Measurements from ENCODE around the gene CCDC112.
"Not testable (repeated sequence)": the region's sequence is repeated elsewhere in the genome, so short reads cannot be mapped to it uniquely, and the experiment has no call there.

CCDC112 gene

GRCh38 chr5:115296124-115297022, at the start of gene CCDC112:
Gene CCDC112, minus strand, starts transcription at chr5:115296654. Its CDS starts 111 bp downstream, at chr5:115296543.
- DNase-seq (ENCODE audit: low spot score): peak; percentile 96

DNA sequence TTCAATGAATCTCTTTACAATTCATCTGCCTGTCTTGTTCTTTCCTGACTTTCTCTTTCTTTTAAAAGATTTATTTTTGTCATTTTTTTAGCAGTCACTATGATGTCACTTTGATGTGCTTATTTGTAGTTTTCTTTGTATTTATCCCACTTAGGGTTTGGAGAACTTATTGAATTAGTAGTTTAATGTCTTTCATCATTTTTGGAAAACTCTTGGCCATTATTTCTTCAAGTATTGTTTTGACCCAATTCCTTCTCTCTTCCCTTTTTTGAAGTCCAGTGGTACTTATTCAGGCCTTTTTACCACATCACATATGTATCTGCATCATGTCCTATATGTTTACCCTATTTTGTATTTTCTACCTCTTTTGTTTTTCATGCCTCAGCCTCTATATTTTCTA, 48.9 kb upstream of the CCDC112 start:
- no peak for DNase-seq (ENCODE audit: low spot score)

DNA sequence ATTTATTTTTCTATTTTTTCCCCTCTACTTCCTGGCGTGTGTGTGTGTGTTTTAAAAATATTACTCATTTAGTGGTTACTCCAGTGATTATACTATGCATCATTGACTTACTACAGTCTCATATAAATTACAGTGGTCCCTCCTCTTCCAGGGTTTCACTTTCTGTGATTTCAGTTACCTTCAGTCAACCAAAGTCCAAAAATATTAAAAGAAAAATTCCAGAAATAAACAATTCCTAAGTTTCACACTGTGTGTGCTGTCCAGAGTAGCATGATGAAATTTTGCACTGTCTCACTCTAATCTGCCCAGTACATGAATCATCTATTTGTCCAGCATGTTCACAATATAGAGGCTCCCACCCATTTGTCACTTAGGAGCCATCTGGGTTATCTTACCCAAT, 47.4 kb upstream of the CCDC112 start:
- DNase-seq (ENCODE audit: low spot score): peak; percentile 11

DNA sequence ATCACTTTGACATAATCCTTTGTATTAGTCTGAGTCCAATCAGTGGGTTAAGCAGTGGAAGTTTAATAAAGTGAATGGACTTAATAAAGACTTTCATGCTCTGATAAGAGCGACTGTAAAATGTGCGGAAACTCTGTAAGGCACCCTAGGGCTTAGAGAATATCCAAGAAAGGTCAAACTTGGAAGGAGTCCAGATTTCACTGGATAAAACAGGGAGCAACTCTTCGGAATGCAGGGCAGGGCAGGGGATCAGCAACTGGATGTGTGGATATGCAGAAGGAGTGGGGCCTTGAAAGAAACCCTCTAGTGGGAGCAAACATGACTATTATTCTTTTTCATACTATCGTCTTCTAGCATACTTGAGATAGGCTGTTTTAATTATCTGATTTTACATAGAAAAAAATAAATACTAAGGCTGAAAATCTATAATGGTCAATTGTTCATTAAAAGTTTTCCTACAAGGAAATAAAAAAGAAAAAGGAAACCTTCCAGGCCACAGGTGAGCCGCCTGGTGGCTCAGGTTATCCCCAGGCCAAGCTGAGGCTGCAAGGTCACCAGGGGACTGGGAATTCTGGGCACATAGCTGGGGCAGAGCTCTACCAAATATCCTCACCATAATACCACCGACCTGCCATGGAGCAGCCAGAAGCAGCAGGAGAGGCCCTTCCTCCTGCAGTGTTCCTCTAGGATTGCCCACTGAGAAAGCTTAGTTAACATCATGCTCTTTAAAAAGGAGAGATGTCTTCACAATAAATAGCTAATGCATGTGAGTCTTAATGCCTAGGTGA, 46.3 kb upstream of the CCDC112 start:
- DNase-seq (ENCODE audit: low spot score): no peak

- no peak for DNase-seq (ENCODE audit: low spot score)
Observed at GRCh38 chr5:115341745-115342144, 45.3 kb upstream of the CCDC112 start.

DNA sequence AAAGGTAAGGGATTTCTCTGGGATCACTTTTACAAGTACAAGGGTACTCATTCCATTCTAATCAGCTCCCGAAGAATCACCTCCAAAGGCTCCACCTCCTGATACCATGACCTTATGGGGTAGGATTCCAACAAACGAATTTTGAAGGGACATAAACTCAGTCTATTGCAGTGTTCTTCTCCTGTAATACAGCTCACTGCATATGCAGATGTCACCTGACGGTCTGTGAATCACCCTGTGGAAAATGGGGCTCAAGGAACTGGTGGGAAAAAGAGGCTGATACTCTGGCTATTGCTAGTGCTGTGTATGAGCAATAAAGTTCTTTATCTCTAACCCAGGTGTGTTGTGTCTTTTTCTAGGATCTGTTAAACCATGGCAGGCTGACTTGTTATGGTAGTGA, 42.4 kb upstream of the CCDC112 start:
- no peak for DNase-seq (ENCODE audit: low spot score)

DNA sequence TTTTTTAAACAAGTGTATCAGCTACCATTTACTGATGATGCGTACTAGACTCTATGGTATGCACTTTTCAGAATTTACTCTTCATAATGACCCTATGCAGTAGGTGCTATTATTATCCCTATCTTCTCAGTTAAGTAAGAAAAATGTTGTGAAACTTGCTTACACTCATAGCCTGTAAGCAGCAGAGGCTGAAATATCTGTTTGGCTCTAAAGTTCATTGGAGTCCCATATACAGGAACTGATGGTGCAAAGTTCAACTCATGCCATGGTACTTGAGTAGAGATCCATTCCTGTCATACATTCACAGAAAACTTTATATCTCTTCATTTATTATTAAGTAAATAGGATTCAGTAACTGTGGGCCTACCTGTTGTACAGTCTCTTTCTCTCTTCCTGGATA, 41.4 kb upstream of the CCDC112 start:
- DNase-seq (ENCODE audit: low spot score): no peak

DNA sequence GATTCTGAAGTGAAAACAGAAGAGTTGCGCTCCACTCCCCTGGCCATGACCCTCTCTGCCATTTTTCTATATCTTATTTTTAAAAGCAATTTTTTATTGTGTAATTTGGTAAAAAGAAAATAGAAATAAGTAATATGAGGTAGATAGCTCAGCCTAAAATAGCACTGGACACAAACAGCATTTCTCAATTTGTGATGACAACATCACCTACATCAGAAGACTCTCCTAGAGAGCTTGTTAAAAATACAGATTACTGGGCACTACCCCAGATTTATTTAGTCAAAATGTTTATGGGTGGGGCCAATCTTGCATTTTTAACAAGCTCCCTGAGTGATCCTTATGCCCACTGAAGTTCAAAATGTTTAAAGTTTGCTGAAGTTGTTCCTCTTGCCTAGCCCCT, 40.5 kb upstream of the CCDC112 start:
- no peak for DNase-seq (ENCODE audit: low spot score)

- DNase-seq (ENCODE audit: low spot score): no peak
Observed at GRCh38 chr5:115336201-115336720, 39.8 kb upstream of the CCDC112 start.

DNA sequence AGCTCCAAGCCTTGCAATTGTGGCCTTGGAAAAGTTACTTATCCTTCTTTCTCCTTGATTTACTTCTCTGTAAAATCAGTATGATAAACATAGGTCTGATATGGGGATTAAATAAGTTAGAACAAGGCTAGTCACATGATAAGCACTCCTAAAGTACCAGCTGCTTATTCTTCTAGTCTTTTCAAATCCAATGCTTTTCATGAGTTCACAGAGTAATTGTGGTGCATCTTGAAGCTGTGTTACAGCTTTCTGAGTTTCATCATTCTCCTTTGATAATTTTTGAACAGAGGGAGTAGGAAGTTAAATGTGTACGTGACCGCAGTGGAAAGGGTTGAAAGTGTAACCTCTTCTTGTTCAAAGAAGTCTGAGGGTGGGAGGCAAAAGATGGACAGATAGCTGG, 38.8 kb upstream of the CCDC112 start:
- no peak for DNase-seq (ENCODE audit: low spot score)

DNA sequence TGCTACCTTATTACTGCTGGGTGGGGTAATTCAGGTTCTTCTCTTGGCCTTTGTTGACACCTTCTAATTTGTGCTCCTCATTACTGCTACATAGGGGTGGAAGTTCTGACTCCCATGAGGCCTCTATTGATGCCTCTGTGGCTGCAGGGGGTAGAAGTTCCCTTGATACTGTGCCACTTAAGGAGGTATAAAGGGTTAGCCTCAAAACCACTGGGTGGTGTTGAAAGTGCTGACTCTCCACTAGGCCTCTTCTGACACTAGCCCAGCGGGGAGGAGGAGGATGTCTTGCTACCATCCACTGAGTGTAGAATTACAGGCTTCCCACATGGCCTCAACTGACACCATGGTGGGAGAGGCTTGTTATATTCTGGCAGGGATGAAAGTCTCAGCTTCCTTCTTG, 36.7 kb upstream of the CCDC112 start:
- no peak for DNase-seq (ENCODE audit: low spot score)

DNA sequence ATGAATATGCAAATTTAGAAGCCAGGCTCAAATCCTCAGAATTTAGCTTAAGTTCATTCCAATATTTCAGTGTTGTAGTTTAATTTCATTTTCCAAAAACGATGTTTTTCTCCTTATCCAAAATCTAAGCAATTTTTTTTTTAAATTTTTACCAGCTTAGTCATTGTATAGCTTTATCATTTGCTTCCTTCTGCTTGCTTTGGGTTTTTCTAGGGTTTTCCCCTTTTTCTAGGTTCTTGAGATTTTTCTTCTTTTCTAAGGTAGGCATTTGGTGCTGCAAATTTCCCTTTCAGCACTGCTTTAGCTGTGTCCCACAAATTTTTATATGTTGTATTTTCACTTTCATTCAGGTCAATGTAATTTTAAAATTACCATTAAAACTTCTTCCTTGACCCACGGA, 34.4 kb upstream of the CCDC112 start:
- no peak for DNase-seq (ENCODE audit: low spot score)

DNA sequence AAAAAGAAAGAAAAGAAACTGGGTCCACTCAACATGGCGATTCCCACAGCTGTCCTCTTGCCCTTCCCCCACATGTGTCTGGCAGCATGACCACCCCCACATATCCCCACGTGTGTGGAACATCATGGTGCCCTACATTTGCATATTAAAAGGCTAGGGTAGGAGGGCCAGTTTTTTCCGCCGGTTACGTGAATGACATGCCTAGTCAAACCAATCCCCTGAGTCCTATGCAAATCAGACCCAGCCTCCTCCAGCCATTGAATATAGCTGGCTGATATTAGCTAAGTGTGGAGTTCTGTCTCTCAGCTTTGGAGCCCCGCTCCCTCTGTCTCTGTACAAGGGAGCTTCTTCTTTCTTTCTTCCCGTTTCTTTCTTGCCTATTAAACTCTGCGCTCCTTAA, 33.0 kb upstream of the CCDC112 start:
- no peak for DNase-seq (ENCODE audit: low spot score)

- not testable (repeated sequence) for DNase-seq (ENCODE audit: low spot score)
Observed at GRCh38 chr5:115328617-115329274, 32.3 kb upstream of the CCDC112 start.

GRCh38 chr5:115325296-115325959, 29.0 kb upstream of the CCDC112 start:
- no peak for DNase-seq (ENCODE audit: low spot score)

GRCh38 chr5:115324021-115324420, 27.6 kb upstream of the CCDC112 start:
- DNase-seq (ENCODE audit: low spot score): no peak

DNA sequence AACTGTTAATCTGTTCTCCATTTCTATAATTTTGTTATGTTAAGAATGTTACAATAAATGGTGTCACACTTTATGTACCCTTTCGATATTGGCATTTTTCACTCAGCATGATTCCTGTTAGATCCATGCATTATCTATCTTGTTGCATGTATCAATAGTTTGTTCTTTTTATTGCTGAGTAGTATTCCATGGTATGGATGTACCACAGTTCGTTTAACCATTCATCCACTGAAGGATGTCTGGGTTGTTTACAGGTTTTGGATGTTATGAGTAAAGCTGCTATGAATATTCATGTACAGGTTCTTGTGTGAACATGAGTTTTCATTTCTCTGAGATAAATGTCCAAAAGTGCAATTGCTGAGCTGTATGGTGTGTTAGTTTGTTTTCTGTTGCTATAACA, 26.3 kb upstream of the CCDC112 start:
- DNase-seq (ENCODE audit: low spot score): no peak

- no peak for DNase-seq (ENCODE audit: low spot score)
Observed at GRCh38 chr5:115321309-115321708, 24.9 kb upstream of the CCDC112 start.

DNA sequence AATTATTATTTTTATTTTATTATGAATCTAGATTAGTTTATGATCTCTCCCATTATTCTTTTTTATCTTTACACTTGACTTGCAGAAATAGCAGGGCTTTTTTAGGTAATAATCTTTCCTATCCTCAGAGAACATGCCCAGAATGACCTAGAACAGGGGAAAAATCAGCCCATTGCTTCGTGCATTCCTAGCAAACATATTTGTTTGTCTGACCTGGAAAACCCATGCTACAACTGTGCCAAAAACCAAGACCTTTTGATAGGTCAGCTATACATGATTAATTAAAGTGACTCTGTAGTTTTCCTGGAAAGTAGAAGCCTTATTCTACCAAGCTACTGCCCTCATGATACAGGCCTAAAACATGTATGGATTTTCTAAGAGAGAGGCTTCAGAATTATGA, 24.1 kb upstream of the CCDC112 start:
- no peak for DNase-seq (ENCODE audit: low spot score)

GRCh38 chr5:115320006-115320405, 23.6 kb upstream of the CCDC112 start:
- DNase-seq (ENCODE audit: low spot score): no peak

DNA sequence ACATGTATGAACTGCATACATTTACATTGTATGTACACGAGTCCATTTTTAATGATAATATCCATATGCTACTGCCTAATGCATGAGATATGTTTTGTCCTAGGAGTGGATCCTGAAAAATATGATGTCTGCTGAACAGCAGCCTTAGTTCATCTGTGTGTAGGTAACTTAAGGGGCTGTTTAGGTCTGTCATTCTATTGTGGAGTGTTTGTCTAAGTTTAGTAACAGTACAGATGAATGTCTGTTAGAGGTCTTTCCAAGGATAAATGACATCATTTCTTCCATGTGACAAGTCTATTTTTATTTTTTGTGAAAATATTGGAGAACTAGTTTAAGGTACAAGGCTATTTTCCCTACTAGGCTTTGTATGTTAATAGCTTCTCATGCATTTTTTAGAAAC, 22.6 kb upstream of the CCDC112 start:
- no peak for DNase-seq (ENCODE audit: low spot score)

- DNase-seq (ENCODE audit: low spot score): no peak
Observed at GRCh38 chr5:115317736-115318135, 21.3 kb upstream of the CCDC112 start.

Data from AG08396 (cell line).